T-helper 17 cell (primary cell): ENCODE measurements around the gene TBK1. TPM values are rescaled to one million over a fixed set of nuclear protein-coding genes. Genes with fewer than 3 reads are reported as not detected.
"Not testable (repeated sequence)": the region's sequence is repeated elsewhere in the genome, so short reads cannot be mapped to it uniquely, and the experiment has no call there.

Experiments
- ATAC-seq: fragments of 150-1000 bp; cut with Tn5 transposase; 2 replicates; pipeline ENCODE4 v1.10.0; 2021; ENCODE audit warnings: mild to moderate bottlenecking, moderate library complexity
- DNase-seq, 3 donors: peaks; one replicate each; pipeline versions ENCODE4 v3.0.0 to v3.0.0-alpha.2; 2020 to 2021
- H3K9me3 ChIP-seq: one replicate; pipeline ENCODE4 v1.7.0; 2013; ENCODE audit warnings: low read length, mild to moderate bottlenecking; ENCODE audit not compliant: control insufficient read depth, poor library complexity, severe bottlenecking
- H3K27ac Mint-ChIP-seq: one replicate; pipeline ENCODE4 v1.8.0; 2022; ENCODE audit warnings: mild to moderate bottlenecking, moderate library complexity, mixed read lengths
- H3K27me3 Mint-ChIP-seq: one replicate; pipeline ENCODE4 v1.8.0; 2022; ENCODE audit warnings: mixed read lengths
- H3K36me3 Mint-ChIP-seq: one replicate; pipeline ENCODE4 v1.8.0; 2022; ENCODE audit warnings: low read depth, mixed read lengths
- H3K4me1 Mint-ChIP-seq: one replicate; pipeline ENCODE4 v1.8.0; 2022; ENCODE audit warnings: mild to moderate bottlenecking, mixed read lengths
- H3K4me3 Mint-ChIP-seq: one replicate; pipeline ENCODE4 v1.8.0; 2022; ENCODE audit warnings: mild to moderate bottlenecking, moderate library complexity, mixed read lengths
- total RNA-seq, 4 donors: library from RNA in 2 of 4; stranded (reverse) in 2 of 4; gene quantifications; one replicate each; pipeline ENCODE4 v1.2.3 and lab custom pipeline; 2022 to 2026

The TBK1 gene
- total RNA-seq, 2 donors from 2014 or later = 15.0 to 22.7 TPM

DNA sequence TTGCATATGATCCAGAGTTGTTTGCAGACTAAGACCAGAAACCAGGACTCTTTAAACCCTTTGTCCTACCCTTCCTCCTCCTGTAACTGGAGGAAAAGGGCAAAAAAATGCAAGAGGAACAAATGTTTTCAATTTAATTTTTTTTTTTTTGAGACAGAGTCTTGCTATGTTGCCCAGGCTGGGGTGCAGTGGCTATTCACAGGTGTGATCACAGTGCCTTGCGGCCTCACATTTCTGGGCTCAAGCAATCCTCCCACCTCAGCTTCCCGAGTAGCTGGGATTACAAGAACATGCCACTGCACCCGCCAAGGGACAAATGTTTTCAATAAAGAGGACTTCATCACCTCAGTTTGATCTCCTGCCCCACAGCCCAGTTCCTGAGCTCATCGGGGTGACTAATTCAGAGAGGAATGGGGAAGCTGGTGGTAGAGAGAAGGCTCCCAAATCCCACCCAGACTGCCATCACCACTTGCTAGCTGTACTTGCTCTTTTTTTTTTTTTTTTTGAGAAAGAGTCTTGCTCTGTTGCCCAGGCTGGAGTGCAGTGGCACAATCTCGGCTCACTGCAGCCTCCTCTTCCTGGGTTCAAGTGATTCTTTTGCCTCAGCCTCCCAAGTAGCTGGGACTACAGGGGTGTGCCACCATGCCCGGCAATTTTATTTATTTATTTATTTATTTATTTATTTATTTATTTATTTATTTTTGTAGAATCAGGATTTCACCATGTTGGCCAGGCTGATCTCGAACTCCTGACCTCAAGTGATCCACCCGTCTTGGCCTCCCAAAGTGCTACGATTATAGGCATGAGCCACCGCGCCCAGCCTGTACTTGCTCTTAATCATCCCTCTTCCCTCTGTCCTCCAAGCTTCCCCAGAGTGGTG, 71.9 kb downstream of the TBK1 start:
- not testable (repeated sequence) for H3K4me3 Mint-ChIP-seq, H3K27ac Mint-ChIP-seq, ATAC-seq, H3K9me3 ChIP-seq, H3K36me3 Mint-ChIP-seq, DNase-seq, H3K4me1 Mint-ChIP-seq
- peaks cover 14% of the 10 kb centered on the region for H3K27me3 Mint-ChIP-seq

DNA sequence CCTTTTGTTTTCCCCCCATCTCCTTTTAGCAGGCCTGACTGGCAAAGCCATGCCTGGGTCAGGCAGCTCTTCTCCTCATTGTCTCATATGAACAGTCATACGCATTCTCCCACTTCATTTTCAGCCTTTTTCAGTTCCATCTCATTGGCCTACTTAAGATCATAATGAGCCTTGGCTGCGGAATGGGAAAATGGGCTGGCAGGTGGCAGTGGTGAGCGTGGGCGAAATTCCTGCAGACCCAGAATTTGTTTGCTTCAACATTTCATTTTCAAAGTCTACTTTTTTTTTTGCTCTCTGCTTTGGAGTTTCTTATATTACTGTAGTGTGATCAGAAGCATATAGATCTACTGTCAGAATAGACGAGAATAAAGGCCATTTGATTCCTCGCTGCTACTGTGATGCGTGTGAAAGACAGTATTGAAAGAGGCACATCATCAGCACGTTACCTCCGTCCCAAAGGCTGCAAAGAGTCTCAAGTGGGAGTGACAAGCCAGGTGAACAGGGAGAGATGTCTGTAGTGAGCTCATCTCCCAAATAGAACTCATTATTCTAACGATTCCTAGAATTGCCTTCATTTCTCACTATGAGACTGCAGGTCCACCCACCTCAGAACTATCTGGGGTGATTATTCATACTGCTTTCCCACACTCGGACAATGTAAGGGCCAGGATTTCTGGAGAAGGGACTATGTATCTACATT, 73.7 kb downstream of the TBK1 start:
- no peak overlapping the region for H3K4me3 Mint-ChIP-seq
- peaks cover 2% of the 10 kb centered on the region for H3K36me3 Mint-ChIP-seq
- H3K27ac Mint-ChIP-seq = no peak overlapping the region
- DNase-seq = no peak
- no peaks in the 10 kb centered on the region for H3K4me1 Mint-ChIP-seq
- H3K9me3 ChIP-seq = no peaks in the 10 kb centered on the region
- ATAC-seq = no peak
- H3K27me3 Mint-ChIP-seq = peaks cover 14% of the 10 kb centered on the region

DNA sequence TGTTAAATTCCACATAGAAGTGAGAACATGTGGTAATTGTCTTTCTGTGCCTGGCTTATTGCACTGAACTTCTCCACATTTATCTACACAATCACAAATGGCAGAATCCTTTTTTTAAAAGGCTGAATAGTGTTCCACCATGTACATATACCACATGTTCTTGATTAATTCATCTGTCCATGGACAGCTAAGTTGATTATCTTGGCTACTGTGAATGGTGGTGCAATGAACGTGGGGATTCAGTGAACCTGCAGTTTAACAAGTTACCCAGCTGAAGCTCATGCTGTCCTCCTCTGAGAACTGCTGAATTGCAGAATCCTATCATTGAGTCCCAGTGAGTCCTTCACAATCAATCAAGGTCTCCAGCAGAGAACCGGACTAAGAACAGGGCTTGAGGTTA, 74.9 kb downstream of the TBK1 start:
- H3K36me3 Mint-ChIP-seq = peaks cover 2% of the 10 kb centered on the region
- H3K27ac Mint-ChIP-seq = no peak overlapping the region
- H3K27me3 Mint-ChIP-seq = peaks cover 9% of the 10 kb centered on the region
- DNase-seq (no peak), ATAC-seq (no peak)
- no peaks in the 10 kb centered on the region for H3K9me3 ChIP-seq
- no peaks in the 10 kb centered on the region for H3K4me1 Mint-ChIP-seq
- H3K4me3 Mint-ChIP-seq = no peak overlapping the region

DNA sequence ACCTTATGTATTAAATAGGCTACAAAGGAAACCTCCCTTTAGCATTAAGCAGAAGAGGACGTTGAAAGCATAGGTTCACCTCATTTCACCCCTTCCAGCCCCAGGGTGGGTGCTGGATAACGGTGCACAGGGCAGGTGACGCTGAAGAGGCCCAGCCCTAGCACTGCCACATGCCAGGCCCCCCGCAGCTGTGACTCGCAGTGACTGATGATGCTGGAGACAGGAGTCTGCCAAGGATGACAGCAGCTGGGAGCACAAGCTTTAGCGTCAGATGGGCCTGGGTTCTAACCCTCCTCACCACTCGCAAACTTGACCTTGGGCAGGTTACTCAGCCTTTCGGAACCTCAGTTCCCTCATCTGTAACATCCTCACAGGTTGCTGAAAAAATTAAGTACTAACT, 76.7 kb downstream of the TBK1 start:
- peaks cover 2% of the 10 kb centered on the region for H3K36me3 Mint-ChIP-seq
- H3K4me1 Mint-ChIP-seq = no peaks in the 10 kb centered on the region
- ATAC-seq = no peak
- H3K4me3 Mint-ChIP-seq = no peak overlapping the region
- no peak overlapping the region for H3K27ac Mint-ChIP-seq
- no peaks in the 10 kb centered on the region for H3K9me3 ChIP-seq
- peaks cover 12% of the 10 kb centered on the region for H3K27me3 Mint-ChIP-seq
- DNase-seq = no peak

DNA sequence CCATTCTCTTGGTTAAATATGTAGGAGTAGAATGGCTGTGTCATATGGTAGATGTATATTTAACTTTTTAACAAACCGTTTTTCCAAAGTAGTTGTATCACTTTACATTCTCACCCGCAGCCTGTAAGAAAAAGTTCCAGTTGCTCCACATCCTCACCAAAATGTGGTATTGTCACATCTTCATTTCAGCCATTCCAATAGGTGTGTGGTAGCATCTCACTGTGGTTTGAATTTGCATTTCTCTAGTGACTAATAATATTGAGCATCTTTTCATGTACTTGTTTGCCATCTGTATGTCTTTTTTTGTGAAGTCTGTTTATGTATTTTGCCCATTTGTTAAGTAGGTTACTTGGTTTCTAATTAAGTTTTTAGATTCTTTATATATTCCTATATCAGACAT, 78.6 kb downstream of the TBK1 start:
- Mint-ChIP-seq H3K27me3 (peaks cover 7% of the 10 kb centered on the region), H3K36me3 (no peaks in the 10 kb centered on the region), H3K4me1 (no peaks in the 10 kb centered on the region), H3K27ac (no peak overlapping the region), H3K4me3 (no peak overlapping the region)
- DNase-seq = no peak
- no peak for ATAC-seq
- no peaks in the 10 kb centered on the region for H3K9me3 ChIP-seq

DNA sequence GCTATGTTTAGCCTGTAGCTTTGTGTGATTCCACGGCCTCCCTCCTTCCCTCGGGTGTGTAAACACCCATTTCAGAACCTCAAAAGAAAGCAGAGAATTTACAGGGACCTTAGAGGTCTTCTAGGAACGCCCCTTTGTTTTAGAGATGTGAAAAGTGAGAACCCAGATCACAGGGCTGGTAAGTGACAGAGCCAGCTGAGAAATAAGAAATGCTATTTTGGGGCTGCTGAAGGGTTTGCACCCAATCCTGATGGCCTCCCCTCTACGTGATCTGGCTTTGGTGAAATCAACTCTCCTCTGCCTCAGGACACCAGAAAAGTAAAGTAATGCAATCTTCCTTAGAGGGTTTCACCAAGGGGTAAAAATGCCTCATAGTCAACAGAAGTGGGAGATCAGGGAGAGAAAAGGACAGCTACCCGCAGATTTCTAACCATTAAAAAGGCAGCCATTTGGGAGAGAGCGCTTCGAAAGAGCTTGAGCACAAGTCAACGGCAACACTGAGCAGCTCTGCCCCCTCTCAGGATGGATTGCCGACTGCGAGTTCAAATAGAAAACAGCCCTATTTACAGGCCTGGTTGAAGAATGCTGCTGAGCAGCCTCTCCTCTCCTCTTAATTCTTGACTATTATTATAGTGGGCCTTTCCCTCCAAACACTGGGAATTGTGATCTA, 79.9 kb downstream of the TBK1 start:
- H3K4me3 Mint-ChIP-seq = no peak overlapping the region
- peaks cover under 1% of the 10 kb centered on the region for H3K4me1 Mint-ChIP-seq
- H3K36me3 Mint-ChIP-seq = no peaks in the 10 kb centered on the region
- peaks cover 7% of the 10 kb centered on the region for H3K27me3 Mint-ChIP-seq
- DNase-seq = no peak
- no peak overlapping the region for H3K27ac Mint-ChIP-seq
- ATAC-seq = no peak
- H3K9me3 ChIP-seq = no peaks in the 10 kb centered on the region

DNA sequence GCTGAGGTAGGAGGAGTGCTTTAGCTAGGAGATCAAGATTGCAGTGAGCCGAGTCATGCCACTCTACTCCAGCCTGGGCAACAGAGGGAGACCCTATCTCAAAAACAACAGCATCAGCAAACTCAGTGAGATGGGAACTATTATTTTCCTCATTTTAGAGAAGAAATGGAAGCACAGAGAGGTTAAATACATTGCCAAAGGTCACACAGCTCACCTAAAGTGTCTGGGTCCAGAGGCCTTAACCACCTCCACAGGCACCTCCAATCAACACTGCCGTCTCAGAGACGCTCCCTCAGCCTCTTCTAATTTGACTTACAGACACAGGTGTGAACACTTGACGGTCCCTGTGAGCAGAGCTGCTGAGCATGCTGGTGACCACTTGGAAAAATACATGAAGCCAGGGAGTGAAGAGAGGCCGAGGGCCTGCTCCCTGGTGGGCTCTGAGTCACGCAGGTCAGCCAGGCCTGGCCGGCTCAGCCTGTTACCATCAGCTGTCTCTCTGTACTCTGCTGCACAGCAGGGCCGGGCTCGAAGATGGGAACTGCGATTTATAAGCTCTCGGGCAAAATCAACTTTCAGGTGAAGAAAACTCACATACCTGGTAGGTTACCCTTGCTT, 80.9 kb downstream of the TBK1 start:
- no peaks in the 10 kb centered on the region for H3K9me3 ChIP-seq
- Mint-ChIP-seq H3K4me3 (no peak overlapping the region), H3K4me1 (peaks cover 8% of the 10 kb centered on the region)

DNA sequence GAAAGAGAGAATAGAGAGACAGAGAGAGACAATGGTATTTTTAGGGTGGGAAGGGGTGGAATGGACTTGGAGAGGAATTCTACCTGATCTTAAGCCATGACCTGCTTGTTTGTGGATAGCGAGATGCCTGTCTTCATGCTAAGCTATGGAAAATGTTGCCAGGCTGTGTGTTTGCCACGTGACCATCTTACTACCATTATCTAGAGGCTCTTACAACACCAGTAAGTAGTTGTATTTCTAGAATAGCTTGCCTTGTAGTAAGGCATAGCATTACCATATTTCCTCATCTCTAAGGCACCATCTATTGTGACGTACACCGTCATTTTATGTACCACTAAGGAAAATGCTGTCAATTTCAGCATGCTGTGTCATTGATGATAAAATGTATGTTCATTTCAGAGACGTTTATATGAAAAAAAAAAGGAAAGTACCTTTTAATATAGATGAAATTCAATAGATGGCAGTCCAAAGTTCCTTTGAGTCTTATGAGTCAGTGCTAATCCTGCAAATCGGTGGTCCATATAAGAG, 82.8 kb downstream of the TBK1 start:
- H3K36me3 Mint-ChIP-seq = no peaks in the 10 kb centered on the region

More for the DNA sequence above, 80.9 kb downstream of the TBK1 start:
- Mint-ChIP-seq H3K27ac (no peak overlapping the region), H3K27me3 (peaks cover 7% of the 10 kb centered on the region), H3K36me3 (no peaks in the 10 kb centered on the region)
- ATAC-seq (no peak), DNase-seq (no peak)

DNA sequence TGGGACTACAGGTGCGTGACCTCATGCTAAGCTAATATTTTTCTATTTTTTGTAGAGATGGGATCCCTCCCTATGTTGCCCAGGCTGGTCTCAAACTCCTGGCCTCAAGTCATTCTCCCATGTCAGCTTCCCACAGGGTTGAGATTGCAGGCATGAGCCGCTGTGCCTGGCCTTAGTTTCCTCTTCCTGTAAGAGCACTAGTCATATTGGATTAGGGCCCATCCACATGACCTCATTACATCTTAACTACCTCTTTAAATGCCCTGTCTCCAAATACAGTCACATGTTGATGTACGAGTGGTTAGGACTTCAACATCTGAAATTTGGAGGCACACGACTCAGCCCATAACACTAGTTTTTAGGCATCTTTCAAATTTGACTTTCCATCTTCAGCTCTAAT, 86.2 kb downstream of the TBK1 start:
- ATAC-seq (no peak), DNase-seq (no peak)
- Mint-ChIP-seq H3K4me3 (no peak overlapping the region), H3K27ac (no peak overlapping the region), H3K27me3 (no peaks in the 10 kb centered on the region), H3K4me1 (peaks cover 8% of the 10 kb centered on the region), H3K36me3 (no peaks in the 10 kb centered on the region)
- no peaks in the 10 kb centered on the region for H3K9me3 ChIP-seq

More for the DNA sequence above, 82.8 kb downstream of the TBK1 start:
- Mint-ChIP-seq H3K4me1 (peaks cover 8% of the 10 kb centered on the region), H3K27me3 (peaks cover 7% of the 10 kb centered on the region), H3K4me3 (no peak overlapping the region), H3K27ac (no peak overlapping the region)
- H3K9me3 ChIP-seq = no peaks in the 10 kb centered on the region
- DNase-seq (no peak), ATAC-seq (no peak)

DNA sequence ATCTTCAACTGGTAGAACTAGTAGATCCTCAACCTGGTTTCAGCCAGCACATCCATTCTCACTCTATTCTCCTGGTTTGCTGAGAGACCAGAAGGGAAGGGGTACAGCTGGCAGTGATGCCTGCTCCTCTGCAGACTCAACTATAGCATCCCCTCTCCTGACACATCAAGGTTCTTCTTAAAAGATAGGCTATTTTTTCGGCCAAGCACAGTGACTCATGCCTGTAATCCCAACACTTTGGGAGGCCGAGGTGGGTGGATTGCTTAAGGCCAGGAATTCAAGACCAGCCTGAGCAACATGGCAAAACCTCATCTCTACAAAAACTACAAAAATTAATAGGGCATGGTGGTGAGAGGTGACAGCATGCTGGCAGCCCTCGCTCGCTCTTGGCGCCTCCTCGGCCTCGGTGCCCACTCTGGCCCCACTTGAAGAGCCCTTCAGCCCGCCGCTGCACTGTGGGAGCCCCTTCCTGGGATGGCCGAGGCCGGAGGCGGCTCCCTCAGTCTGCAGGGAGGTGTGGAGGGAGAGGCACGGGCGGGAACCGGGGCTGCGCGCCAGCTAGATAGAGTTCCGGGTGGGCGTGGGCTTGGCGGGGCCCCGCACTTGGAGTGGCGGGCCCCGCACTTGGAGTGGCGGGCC, 90.6 kb downstream of the TBK1 start:
- not testable (repeated sequence) for H3K27ac Mint-ChIP-seq, H3K4me3 Mint-ChIP-seq, ATAC-seq, H3K4me1 Mint-ChIP-seq, H3K9me3 ChIP-seq, H3K36me3 Mint-ChIP-seq, DNase-seq, H3K27me3 Mint-ChIP-seq

DNA sequence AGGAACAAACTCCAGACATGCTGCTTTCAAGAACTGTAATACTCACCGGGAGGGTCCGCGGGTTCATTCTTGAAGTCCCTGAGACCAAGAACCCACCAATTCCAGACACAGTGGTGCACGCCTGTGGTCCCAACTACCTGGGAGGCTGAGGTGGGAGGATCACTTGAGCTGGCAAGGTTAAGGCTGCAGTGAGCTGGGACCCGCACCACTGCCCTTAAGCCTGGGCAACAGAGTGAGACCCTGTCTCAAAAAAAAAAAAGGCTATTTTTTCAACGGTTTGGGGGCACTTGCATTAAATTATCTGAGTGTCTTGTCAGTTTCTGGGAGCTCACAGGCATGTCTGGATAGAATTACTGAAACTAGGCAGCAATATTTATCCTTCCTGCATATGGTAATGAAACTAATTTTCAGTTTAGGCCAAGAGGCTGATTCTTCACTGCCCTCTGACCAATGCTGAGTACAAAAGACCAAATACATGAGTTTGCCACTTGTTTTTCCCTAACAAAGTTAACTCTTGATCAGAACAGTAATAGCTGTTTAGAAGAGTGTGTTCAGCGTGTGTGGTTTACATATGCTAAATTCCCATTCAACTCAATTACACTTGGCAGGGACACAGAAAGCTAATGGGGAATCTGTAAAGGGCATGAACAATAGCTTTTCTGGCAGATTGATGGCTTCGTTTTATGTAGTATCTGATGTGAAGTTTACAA, 92.6 kb downstream of the TBK1 start:
- Mint-ChIP-seq H3K36me3 (no peaks in the 10 kb centered on the region), H3K4me1 (peaks cover 2% of the 10 kb centered on the region), H3K4me3 (no peak overlapping the region), H3K27ac (no peak overlapping the region), H3K27me3 (peaks cover 5% of the 10 kb centered on the region)
- no peak for DNase-seq
- no peaks in the 10 kb centered on the region for H3K9me3 ChIP-seq
- no peak for ATAC-seq

DNA sequence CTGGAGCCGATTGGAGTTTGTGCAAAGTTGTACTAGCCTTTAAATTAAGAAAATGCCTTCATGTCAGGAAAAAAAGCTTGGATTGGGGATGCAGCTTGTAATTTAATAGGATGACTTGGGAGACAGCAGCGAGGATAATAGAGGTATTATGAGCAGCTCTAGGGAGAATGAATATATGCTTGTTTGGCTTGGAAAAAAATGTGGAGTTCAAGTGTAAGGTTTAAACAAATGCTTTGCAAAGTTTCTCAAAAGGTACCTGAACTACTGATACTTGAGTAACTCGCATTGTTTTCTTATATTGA, 93.1 kb downstream of the TBK1 start:
- H3K27ac Mint-ChIP-seq = no peak overlapping the region
- peaks cover 5% of the 10 kb centered on the region for H3K4me1 Mint-ChIP-seq
- no peaks in the 10 kb centered on the region for H3K9me3 ChIP-seq
- H3K36me3 Mint-ChIP-seq = no peaks in the 10 kb centered on the region
- H3K27me3 Mint-ChIP-seq = peaks cover 5% of the 10 kb centered on the region
- DNase-seq = no peak
- no peak for ATAC-seq
- H3K4me3 Mint-ChIP-seq = no peak overlapping the region
